Activated CD8-positive, alpha-beta memory T cell treated with anti-CD3 and anti-CD28 coated beads, Interleukin-2, amount 50 U/mL, for 24 hours (primary cell): Measurements from ENCODE around the gene SLX4IP.

Experiments used
- DNase-seq: peaks from one replicate; pipeline ENCODE4 v3.0.0-alpha.2; 2020; ENCODE audit errors: extremely low read depth

SLX4IP gene

DNA sequence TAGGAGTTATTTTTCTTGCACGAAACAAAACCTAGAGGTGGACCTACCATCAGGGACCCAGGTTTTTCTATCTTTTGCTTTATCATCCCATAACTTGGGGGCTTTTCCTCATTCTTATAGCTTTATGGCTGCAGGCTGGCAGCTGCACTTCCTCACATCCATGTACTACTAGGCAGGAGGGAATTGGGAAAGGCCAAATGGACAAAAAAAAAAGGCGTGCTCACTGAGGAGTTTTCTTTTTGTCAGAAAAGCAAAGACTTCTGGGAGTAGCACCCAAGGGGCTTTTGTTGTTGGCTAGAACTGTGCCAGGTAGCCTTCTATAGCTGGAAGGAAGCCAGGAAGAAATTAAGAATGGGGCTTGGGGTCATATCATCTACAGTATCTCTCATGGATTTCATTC is 61.4 kb downstream of the SLX4IP start:
- DNase-seq, result no peak

DNA sequence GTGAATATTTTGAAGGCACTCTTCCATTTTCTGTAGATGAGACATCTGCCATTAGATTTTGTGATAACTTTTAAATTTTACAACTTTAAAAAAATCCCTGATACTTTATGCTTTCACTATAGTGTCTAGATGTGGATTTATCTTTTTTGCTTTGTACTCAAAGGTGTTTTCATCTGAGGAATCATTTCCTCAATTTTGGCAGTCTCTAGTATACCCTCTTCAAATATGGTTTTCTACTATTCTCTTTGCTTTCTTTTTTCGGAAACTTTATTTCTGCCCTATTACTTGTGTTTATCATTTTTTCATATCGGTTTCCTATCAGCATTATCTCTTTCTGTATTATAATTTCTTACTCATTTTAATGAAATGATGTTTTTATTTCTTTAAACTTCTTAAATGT is 62.2 kb downstream of the SLX4IP start:
- no peak for DNase-seq

DNA sequence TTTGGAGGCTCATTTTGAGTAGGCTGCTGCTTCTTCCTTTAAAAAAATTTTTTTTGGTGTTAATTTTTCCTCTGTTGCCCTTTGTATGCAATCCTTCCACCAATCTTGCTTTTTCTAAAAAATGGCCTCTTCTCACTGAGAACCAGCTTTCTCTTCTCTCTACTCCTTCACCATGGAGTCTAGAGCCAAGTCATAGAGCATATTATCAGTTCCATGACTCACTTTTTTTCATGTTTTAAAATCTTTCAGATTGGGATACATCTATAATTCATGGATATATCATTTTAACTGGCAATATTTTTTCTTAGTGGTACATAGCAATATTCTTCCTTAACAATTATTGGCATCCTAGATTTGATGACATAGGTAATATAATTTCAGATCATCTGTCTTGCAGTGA is 62.7 kb downstream of the SLX4IP start:
- no peak for DNase-seq

DNA sequence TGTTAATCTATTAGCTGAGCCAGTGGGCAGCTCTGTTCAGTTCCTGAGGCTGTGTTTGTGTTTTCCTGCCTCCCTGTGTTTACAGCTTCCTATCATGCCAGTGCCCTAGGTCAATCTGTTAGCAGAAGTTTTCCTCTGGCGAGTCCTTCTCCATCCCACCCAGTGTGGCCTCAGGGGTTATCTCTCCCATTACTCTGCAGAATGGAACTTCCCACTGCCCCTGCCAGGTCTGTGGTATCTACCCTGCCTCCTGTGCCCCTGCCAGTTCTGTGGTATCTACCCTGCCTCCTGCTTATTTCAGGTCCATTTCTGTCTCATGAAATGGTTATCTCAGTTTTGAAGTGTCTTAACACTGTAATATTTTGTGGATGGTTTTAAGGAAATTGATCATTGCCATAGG is 63.1 kb downstream of the SLX4IP start:
- no peak for DNase-seq

DNA sequence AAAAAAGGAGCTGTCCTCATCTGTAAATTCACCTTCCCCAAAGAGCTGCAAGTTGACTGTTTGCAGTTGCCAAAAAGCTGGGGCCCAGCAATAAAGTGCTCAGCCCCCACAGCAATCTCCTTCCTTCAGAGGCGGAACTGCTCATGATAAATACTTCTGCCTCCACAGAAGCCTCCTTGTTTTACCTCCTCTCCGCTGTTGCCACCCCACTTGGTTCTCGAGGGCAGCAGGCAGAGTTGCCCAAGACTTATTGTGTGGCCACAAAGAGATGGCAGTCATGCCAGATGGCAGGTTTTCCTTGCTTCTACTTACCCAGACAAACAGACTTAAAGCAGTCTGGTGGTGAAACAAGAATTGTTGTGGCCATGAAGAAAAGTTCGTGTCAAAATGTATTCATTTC is 66.3 kb downstream of the SLX4IP start:
- no peak for DNase-seq

DNA sequence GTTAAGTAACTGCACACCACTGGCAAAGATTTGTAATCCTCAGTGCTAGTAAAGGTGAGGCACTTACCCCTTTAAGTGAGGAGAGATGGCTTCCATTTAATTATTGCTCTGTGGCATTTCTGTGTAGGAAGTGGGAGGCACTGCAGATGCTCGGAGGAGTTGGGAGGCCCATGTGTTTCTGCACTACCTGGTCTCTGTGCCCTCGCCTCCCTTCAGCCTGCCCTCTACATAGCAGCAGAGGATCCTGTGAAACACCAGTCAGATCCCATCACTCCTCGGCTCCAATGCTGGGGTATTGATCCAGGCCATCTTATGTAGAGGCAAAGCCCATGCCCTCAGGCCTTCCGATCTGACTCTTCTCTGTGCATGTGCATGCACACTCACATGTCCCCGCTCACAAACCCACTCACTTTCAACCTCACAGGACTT is 67.0 kb downstream of the SLX4IP start:
- DNase-seq, result no peak

DNA sequence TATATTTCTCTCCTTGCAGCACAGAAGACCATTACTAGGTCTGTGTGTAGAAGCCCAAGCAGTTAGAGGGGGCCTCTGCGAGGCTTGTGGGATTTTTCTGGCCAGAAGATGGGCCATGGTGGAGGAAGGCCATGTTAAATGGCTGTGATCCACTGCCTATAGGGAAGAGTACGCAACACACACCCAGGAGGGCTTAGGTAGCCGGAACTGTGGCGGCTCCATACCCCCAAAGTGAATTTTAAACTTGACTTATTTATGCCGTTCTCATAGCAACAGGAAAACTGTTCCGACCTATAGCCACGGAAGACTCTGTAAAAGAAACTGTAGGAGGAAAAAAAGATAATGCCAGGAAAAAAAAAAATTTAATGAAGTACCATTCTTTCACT is 69.5 kb downstream of the SLX4IP start:
- DNase-seq, result no peak

DNA sequence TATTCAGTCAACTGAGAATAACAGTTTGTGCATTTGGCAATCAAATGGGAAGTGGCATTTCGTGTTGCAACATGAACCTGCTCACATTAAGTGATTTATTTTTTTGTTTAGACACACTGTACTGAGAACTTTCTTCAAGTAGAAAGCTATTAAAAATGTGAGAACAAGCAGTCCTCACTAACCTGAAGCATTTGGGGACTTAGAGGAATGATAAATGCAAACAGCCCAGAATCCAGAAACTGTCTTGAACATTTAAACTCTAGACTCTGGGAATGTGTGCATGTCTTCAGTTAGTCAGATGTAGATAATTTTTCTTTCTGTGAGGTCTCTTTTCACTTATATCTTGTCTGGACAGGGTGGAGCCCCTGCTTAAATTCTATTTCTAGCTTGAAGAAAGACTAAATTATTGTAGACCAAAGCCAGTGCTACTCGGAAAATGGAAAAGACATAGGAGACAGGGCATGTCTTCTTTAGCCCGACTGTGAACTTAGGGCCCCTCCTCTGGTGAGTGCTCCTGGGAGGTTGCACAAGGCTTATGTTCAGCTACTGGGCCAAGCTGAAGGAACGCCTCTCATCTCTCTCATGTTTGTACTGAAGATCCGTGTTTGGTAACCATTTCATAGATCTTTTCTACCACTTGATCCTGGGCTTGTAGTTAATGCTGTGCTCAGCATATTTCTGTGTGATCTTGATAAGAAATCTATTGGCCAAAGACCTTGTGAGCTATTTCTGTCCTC is 70.1 kb downstream of the SLX4IP start:
- DNase-seq, result no peak

DNA sequence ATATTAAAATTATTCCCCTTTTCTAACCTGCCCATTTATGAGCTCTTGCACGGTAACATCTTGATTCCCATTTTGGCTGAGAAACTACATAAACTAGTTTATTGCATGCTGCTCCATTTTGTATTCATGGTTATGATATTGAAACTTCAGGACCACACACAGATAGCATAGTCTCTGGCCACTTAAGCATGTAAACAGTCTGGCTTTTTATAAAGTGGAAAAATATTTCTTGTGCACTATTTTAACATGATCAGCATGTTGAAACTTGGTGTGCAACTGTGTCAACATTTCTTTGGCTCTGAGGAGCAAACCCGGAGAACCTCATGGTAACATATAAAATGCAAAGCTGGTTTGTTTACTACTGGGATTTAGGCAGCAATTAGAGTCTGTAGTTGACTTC is 70.7 kb downstream of the SLX4IP start:
- DNase-seq, result no peak

DNA sequence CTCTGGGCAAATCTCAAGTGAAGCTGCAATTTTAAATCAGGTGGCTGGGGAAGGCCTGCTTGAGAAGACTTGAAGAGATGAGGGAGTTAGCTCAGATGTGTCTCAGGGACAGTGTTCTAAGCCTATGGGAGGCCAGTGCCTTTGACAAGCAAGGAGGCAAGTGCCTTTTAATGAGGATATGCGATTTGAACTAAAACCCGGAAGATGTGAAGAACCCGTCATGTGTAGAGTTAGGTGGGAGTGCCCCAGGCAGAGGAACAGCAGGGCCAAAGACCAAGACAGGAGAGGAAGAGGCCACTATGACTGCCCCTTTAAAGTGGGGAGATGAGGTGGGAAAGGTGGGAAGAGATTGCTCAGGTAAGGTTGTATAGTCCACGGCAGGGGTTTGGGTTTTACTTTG is 71.9 kb downstream of the SLX4IP start:
- no peak for DNase-seq

DNA sequence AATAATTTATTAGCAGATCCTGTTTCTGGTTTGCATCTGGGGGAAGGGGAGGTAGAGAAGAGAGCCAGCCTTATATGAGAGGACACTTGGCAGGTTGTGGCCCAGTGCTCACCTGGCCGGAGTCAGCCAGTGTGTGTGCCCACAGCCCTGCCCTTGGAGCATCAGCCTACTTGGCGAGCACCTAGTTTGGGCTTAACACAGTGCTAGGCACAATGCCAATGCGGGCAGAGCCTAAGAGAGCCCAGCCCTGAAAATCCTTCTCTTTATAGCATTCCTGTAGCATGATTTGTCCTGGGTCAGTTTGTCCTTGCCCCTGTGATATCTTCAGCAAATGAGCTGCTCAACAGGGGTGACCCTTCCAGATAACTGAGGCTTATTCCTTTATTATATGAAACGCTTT is 73.0 kb downstream of the SLX4IP start:
- DNase-seq, result no peak

DNA sequence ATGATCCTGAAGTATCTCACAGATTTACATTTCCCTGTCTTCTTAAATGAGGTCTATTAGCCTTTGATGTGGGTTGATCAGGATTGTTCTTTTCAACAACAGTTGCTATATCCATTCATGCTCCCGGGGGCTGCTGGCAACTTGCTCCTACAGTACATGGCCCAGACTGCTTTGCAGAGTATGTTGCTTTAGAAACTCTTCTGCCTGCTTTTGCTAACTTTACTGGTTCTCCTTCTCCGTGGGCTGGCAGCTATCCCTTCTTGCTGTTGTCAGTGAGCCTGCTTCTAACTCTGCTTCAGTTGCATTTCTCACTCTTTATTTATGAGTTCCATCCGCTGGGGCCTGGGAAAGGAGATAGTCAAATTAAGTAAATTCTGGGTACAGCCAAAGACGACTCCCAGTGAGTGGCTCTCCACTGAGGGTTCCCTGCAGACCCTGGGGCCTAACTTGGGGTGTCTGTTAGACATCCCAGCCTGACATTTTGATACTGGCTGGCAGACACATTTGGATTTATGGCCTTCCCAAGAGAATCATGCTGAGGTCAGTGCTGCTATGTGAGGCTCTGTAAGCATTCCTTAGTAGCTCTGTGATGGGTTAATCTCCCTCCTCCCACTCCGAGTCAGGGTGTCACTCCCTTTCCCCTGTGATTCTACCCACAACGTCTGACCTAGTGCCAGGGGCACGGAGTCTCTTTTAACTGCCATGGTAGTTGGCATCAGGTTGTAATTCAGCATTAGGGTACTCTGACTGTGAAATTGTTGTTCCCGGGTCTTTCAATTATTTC is 73.6 kb downstream of the SLX4IP start:
- DNase-seq, result no peak

DNA sequence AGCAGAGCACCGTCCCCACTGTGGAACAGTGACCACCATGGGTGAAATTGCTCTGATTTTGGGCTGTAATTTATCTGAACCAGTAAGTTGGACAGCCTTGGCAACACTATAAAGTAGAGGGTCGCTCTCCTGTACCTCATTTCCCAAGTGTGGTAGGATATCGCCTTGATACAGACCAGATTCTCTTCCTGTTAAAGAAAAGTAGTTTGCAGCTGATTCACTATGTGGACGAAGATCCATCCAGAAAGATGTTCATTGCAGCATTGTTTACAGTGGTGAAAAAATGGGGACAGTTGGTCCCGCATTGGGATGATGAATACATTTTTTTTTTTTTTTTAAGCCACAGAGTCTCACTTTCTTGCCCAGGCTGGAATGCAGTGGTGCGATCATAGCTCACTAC is 74.3 kb downstream of the SLX4IP start:
- DNase-seq, result no peak

DNA sequence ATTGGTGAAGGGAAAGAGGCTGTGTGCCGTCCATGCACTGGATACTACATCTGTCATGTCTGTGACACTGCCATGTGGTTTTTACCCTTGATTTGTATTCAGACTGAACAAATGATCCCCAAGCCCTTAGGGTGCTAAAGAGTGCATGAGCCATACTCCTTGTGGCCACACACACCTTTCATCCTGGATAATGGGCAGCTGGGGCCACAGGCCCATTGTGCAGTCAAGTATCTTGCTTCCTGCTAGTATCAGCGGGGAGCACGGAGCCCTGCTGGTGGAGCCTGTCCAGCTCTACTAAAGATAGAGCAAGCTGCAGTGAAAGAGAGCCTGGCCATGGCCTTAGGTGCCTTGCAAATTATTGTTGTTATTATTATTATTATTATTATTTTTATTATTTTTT is 75.1 kb downstream of the SLX4IP start:
- no peak for DNase-seq

DNA sequence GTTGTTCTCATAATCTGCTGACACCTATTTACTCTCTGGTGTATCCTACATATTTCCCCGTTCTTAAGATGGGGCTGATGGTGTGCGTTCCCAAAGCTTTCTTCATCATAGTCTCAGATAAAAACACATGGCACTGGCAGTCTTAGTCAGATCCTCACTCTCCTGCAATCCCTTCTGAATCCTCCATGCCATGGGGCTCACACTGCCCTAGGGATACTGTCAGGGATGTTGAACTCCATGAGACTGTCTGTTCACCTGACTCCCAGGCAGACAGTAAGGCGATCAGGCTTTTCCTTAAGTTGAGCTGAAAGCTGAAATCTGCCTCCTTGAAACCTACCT is 76.0 kb downstream of the SLX4IP start:
- DNase-seq, result no peak

DNA sequence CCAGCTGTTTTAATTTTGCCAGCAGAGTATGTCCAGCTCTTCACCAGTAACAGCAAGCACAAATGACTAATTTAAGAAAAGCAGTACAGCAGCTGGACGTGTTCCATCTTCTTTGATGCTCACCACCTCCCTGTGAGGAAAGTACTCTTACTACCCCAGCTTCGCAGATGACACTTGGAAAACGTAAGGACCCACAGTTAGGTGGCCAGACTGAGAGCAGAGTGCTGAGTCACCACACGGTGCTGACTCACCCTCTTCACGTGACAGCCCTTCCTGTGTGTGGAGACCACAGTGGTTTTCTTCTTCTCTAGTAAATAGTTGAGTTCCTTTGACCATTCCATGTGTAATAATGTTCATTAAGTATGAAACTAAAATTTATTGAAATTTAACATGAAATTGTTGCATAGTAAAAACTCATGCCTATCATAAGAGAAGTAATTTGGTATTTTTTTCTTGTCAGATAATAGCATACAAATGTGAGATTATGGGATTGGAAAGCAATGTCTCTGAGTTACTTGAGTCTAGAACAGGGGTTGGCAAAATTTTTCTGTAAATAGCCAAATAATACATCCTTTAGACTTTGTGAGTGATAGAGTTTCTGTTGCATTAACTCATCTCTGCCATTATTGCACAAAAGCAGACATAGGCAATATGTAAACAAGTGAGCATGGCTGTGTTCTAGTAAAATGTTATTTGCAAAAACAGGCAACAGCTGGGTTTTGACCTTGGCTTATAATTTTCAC is 76.6 kb downstream of the SLX4IP start:
- peak; percentile 53 for DNase-seq

DNA sequence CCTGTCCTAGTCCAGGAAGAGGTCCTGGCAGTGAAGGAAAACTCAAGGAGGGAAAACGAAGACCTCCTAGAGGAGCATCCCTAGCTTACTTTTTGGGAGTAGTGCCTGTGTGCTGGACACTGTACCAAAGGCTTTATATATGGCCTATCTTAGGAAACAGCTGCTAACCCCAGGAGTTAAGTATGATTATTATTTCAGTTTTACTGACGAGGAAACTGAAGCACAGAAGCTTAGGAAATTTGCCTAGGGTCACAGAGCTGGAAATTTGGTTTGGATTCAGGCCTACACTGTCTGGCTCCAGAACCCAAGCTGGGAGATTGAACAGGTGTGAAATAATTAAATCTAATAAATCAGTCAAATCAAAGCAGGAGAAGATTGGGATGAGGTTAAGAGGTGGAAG is 78.0 kb downstream of the SLX4IP start:
- DNase-seq, result no peak

DNA sequence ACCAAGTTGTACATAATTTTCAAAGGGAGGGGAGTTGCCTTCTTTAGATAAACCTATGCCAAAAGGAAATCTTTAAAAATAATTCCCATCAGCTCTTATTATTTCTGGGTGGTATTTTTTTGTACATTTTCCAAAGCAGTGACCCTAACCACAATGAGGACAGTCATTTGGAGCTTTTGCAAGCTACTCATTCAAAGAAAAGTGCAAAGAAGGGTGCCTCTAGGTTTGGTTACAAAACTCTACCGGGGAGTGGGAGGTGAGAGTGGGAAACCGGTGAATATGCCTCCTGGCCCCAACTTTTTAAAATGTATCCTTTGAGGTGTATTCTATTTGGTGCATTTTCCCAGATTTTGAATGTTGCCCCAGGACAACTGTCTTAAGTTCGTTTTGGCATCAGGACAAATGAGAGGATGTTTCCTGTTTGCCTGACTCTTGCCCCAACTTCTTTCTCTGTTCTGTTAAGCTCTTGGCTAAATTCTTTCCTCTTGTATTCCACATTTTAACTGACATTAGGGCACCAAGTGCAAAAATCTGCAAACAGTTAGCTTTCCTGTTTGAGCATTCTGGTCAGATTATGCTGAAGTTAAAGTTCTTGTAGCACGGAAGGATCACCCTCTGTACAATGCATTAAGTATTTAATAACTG is 78.9 kb downstream of the SLX4IP start:
- no peak for DNase-seq

DNA sequence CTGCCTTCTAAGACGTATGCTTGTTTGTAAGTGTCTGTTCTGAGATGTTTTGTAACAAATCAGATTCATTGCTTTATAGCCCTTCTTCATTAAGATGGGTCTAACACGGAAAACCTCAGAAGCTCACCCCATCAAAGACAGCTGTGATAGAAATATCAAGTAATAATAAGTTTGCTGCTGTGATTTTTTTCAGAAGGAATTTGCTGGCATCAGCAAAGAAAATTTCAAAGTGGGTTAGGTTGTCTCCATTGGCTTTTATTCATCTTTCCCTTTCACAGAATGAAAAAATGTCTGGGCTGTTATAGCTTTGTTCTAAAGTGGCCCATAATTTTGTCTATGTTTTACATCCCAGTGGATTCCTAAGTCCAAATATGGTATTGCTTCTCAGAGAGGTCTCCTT is 81.4 kb downstream of the SLX4IP start:
- DNase-seq, result no peak

DNA sequence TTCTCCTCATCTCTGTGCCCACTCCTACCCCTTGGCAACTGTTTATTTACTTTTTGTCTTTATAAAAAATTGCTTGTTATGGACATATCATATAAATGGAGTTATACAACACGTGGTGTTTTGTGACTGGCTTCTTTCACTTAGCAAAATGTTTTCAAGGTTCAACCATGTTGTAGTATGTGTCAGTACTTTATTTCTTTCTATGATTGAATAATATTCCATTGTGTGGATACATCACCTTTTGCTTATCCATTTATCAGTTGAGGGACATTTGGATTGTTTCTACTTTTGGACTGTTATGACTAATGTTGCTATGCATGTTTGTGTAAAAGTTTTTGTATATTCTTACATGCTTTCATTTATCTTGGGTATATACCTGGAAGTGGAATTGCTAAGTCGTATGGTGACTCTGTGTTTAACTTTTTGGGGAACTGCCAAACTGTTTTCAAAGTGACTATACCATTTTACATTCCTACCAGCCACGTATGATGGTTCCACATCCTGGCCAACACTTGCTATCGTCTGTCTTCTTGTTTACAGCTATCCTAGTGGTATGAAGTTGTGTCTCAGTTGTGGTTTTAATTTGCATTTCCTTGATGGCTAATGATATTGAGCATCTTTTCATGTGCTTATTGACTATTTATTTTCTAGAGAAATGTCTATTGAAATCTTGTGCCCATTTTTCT is 84.4 kb downstream of the SLX4IP start:
- no peak for DNase-seq

DNA sequence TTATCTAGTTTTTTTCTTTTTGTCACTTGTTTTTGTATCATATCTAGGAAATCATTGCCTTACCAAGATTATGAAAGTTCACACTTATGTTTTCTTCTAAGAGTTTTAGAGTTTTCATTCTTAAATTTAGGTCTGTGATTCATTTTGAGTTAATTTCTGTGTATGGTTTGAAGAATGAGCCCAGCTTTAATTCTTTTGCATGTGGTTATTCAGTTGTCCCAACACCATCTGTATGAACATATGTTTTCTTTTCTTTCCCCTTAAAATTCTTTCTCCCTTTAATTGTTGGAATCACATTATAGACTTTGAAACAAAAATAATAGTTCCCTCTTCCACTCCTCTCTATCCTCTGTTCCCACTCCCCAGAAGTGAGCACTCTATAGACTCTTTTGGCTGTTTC is 85.4 kb downstream of the SLX4IP start:
- DNase-seq, result no peak
